ENCODE measurements around the gene CPM. TPM values are rescaled to one million over a fixed set of nuclear protein-coding genes. Genes with fewer than 3 reads are reported as not detected.

The CPM gene
- polyA plus RNA-seq, 12 donors, result 3.0 to 48.1 (median 4.7) TPM; not detected in 1

DNA sequence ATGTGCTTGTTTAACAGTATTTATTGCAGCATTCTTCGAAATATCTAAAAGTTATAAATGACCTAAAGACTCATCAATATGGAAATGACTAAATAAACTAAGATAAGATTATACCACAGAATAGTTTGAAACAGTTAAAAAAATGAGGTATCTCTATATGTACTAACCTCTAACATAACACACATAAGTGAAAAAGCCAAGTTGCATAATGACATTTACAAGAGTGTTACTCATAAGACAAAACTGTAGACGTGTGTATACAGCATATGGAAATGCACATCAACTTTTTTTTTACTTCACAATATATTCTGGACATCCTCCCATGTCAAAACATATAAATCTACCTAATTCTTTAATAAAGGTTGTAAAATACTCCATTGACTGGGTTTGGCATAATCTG lies 22.8 kb downstream of the CPM start:
- no peak for DNase-seq

- DNase-seq, result no peak
Measured at GRCh38 chr12:68908076-68908475, 24.9 kb downstream of the CPM start.

DNA sequence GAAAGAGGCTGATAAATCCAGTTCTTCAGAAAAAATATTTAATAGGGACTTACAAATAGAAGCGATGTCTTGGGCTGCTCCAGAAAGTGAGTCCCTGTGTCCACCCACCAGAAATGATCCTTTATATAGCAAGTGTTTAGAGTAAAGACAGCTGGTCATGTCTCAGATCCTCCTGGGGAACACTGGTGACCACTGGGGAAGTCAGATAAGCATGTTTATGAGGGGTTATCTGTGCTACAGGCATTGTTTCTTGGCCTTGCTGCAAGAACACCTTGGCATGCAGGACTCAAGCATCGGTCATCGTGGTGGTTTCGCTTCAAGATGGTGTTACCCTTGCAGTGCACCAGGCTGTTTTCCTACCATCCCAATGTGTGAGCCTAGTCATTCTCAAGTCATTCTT lies 27.2 kb downstream of the CPM start:
- no peak for DNase-seq

DNA sequence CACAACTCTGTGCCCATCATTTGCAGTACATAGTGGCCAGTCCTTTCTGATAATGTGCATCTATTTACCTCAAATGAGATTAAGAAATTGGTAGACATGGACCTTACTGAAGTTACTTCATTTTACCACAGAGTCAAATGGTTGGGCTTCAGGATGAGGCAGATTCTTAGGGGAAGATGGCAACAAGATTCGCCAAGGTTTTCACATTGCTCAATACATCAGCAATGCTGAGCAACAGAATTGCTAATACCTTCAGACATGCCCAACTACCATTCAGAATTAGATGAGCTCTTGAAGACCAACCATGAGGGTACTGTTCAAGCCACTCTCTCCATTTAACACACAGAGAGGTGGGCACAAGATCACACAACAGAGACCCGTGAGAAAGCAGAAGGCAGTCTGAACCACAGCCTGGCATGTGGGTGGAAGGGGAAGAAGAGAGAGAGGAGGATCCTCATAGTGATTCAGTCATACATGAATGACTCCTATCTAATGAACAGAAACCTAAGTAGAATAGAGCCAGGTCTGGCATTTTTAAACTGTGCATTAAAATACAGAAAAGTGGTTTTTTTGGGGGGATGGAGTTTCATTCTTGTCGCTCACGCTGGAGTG lies 28.5 kb downstream of the CPM start:
- no peak for DNase-seq

DNA sequence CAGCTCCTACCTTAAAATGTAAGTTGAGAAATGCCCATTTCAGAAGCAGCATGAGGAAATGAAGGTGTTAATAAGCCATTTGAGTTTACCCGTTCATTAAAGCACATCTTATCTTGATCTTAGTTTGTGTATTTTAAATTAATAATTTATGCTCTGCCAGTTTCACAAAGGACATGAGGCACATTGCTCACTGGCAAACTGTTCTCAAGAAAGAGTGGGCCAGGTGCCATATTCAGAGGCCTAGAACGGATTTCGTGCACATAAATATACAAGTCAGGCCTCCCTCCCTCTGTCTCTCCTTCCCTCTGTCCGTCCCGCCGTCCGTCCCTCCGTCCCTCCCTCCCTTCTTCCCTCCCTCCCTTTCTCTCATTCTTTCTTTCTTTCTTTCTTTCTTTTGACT lies 29.5 kb downstream of the CPM start:
- no peak for DNase-seq

DNA sequence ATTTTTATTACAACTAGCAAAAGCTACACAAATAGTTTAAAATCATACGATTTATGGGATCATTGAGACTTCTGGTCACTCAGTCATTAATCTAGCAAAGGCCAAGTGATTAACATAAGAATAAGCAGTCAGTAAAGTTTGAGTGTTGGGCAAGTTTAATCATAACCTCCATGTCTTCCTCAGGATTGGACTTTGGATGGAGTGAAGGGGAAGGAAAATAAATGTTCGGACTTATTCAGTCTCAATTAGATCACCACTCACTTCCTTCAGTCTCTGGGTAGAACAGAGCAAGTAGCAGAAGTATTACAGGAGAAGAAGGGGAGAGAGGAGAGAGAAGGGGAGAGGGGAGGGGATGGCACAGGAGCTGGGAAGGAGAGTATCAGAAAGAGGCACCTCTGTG lies 31.4 kb downstream of the CPM start:
- DNase-seq, result no peak

GRCh38 chr12:68901145-68901544 lies 31.8 kb downstream of the CPM start:
- no peak for DNase-seq

GRCh38 chr12:68900241-68900640 lies 32.7 kb downstream of the CPM start:
- no peak for DNase-seq

- no peak for DNase-seq
Measured at GRCh38 chr12:68899251-68899771, 33.7 kb downstream of the CPM start.

- peak; percentile 3 for DNase-seq
Measured at GRCh38 chr12:68896881-68897540, 36.0 kb downstream of the CPM start.

GRCh38 chr12:68894276-68894855 lies 38.6 kb downstream of the CPM start:
- no peak for DNase-seq

DNA sequence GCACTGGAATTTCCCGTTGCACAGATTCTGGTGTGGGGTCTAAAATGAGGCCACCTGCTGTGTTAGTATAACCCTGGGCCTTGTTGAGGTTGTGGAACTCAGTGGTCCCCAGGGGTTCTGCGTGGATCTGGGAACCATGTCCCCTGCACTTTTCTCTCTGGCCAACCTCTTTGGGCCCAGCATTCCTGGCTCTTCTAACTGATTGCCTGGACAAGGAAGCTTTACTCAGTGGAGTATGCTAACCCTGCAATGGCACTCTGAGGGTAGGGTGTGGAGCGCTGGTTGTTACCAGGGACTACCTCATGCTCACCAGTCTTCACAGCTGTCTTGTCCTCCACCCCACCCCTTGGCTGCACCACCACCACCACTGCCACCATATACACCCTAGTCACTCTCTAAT lies 39.2 kb downstream of the CPM start:
- no peak for DNase-seq

- DNase-seq, result no peak
Measured at GRCh38 chr12:68893201-68893600, 39.8 kb downstream of the CPM start.

GRCh38 chr12:68891141-68891540 lies 41.8 kb downstream of the CPM start:
- no peak for DNase-seq

DNA sequence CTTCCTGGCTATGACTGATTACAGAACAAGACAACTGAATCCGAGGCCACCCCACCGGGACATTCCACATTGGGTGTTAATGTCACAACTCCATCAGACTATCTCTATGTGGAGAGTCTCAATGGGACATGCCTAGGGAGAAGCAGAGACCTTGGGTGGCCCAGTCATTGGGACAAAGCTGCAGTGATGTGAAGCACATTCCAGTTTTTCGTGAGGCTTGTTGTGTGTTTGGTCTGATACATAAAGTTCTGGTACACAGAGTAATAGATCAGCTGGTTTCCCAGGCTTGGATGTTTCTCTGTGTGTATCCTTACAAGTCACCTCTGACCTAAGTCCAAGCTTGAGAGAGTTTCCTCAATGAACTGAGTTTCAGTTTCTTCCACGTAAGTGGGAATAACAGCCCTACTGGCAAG lies 42.3 kb downstream of the CPM start:
- no peak for DNase-seq

DNA sequence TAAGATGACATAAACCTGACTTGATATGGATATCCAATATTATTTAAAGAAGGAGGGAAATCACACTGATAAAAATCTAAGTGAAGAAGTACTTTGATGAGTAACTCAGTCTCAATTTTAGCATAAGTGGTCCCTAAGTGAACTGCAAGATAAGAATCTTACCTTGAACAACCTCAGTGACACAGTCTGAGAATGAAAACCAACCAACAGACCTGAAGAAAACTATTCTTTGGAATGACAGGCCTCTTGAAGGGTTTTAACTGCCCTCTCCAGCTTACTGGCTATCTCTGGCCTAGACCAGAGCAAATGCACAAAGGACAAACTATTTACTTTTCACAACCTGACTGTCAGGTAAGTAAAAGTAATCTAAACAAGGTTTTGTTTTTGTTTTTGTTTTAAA lies 44.7 kb downstream of the CPM start:
- DNase-seq, result no peak

GRCh38 chr12:68887641-68888040 lies 45.3 kb downstream of the CPM start:
- no peak for DNase-seq

- no peak for DNase-seq
Measured at GRCh38 chr12:68886636-68887572, 46.1 kb downstream of the CPM start.

DNA sequence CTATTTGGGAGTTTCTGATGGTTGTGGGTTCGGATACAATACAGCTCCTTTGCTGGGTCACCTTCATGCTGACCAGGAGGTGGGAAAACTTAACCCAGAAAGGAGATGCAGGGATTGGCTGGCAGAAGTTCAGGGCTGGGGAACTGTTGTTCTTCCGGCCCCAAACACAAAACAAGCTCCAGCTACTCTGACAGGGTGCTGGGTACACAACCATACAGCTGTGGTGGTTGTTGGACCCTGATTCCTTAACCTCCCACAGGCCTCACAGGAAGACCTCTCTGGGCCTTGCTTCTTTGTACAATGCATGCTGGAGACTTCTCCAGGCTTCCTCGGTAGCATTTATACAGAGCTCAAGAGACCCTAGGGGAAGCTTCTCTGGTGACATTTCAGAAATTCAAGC lies 47.6 kb downstream of the CPM start:
- DNase-seq, result no peak

DNA sequence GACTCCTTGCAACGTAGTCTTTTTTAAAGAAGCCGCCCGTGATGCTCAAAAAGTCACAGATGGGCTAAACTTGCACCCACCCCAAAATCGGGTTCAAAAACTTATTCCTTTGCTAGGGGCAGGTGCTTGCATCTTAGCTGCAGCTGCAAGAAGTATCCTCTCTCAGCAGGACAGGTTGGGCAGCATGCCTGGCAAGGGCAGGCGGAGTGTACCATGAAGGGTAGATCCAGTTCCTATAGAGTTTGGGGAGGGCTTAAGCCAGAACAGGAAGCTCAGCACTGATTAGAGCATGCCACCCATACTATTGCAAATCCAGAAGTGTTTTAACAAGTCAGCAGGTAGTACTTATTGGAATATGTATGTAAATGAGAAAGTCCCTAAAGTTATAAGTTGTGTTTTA lies 48.7 kb downstream of the CPM start:
- DNase-seq, result no peak

- no peak for DNase-seq
Measured at GRCh38 chr12:68883151-68883550, 49.8 kb downstream of the CPM start.

DNA sequence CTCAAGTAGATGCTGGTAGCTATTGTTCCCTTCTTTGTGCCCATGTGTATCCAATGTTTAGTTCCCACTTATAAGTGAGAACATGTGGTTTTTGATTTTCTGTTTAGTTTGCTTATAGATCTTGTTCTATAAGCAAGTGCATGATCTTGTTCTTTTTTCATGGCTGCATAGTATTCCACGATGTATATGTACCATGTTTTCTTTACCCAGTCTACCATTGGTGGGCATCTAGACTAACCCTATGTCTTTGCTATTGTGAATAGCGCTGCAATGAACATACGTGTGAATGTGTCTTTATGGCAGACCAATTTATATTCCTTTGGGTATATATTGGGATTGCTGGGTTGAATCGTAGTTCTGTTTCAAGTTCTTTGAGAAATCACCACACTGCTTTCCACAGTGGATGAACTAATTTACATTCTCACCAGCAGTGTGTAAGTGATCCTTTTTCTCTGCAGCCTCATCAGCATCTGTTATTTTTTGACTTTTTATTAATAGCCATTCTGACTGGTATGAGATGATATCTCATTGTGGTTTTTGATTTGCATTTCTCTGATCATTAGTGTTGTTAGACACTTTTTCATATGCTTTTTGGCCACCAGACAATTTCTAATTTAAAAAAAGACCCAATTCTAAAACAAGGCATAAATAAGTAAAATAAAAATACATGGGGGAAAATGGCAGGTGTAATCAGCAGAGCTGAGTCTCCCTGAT lies 50.6 kb downstream of the CPM start:
- DNase-seq, result no peak

Measured in muscle of arm (tissue), 12 donors.